HG02943 (cell line): Measurements from ENCODE around the gene GK.
A peak's percentile ranks its signal among the peaks of the same experiment; 100 is the strongest.
"Not testable (repeated sequence)": the region's sequence is repeated elsewhere in the genome, so short reads cannot be mapped to it uniquely, and the experiment has no call there.

ENCODE experiments used
- ATAC-seq: cut with Tn5 transposase; IDR thresholded peaks from one replicate; pipeline ENCODE4 v1.9.1; 2021; ENCODE audit warnings: mild to moderate bottlenecking, low read depth, moderate library complexity; ENCODE audit not compliant: unreplicated experiment

The GK gene

GRCh38 chrX:30693999-30694650, 40.9 kb downstream of the GK start:
- no peak for ATAC-seq

GRCh38 chrX:30702736-30703135, 49.5 kb downstream of the GK start:
- no peak for ATAC-seq

GRCh38 chrX:30706216-30706775, 53.1 kb downstream of the GK start:
- ATAC-seq: no peak

- ATAC-seq: no peak
These were observed 59.0 kb downstream of the GK start for GRCh38 chrX:30712214-30712613.

GRCh38 chrX:30713061-30713525, 59.9 kb downstream of the GK start:
- ATAC-seq: peak; percentile 96

GRCh38 chrX:30714138-30714537, 60.9 kb downstream of the GK start:
- ATAC-seq: no peak

GRCh38 chrX:30715976-30716375, 62.8 kb downstream of the GK start:
- no peak for ATAC-seq

GRCh38 chrX:30733852-30734660, 80.8 kb downstream of the GK start:
- ATAC-seq: no peak

- ATAC-seq: no peak
These were observed 81.6 kb downstream of the GK start for GRCh38 chrX:30734782-30735181.

GRCh38 chrX:30735839-30736238, 82.6 kb downstream of the GK start:
- peak; percentile 83 for ATAC-seq

GRCh38 chrX:30741545-30741944, 88.3 kb downstream of the GK start:
- no peak for ATAC-seq

GRCh38 chrX:30748342-30748960, 95.2 kb downstream of the GK start:
- no peak for ATAC-seq

- ATAC-seq: no peak
These were observed 98.3 kb downstream of the GK start for GRCh38 chrX:30751497-30751896.

- no peak for ATAC-seq
These were observed 109.5 kb downstream of the GK start for GRCh38 chrX:30762755-30763154.

- ATAC-seq: not testable (repeated sequence)
These were observed 120.5 kb downstream of the GK start for GRCh38 chrX:30773764-30774163.

GRCh38 chrX:30777575-30777974, 124.4 kb downstream of the GK start:
- no peak for ATAC-seq

GRCh38 chrX:30779453-30780030, 126.3 kb downstream of the GK start:
- no peak for ATAC-seq
